ENCODE measurements around the gene ZNF135. TPM values are rescaled to one million over a fixed set of nuclear protein-coding genes. Genes with fewer than 3 reads are reported as not detected.

The ZNF135 gene
- total RNA-seq (2012; rRNA removed), result 2.0 and 3.5 TPM in 2 replicates

DNA sequence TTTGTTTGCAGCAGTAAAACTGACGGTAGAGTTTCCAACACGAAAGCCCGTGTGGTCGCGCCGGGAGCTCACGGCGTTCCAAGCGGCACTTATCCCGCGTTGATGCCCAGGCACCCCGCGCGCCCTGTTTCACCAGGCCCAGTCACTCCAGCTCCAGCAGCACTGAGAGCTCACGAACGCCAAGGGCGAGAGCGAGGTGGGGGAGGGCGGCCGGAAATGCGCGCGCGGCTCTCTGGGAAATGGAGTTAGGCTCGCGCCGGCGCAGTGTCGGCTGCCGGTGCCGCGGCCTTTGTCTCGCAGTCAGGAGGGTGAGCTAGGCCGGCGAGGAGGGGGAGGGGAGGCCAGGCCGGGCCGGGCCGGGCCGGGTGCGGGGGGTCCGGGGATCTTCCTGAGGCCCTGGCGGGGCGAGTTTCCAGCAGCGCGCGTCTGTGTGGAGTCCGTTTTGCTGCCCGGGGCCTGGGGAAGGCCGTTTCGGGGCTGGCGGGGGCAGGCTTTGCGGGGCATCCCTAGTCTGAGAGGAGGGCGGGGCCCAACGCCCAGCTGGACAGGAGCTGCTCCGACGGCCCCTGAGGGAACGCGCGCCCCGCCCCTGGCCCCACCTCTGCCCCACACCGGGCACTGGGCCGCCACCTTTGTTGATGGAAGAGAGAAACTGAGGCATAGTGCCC, at the start of gene ZNF135:
Gene ZNF135, plus strand, starts transcription at position 280 of the 668 bp plus-strand sequence. CDS start 721 bp downstream, outside the sequence.
- Histone ChIP-seq H3K9ac (ENCODE audit: low read depth, low read length) (peak within 1 kb of the TSS; percentile 77), H3K9me3 (replicated peaks; ENCODE audit: low read length) (peaks cover 18% of the 10 kb centered on the region), H3K36me3 (ENCODE audit: insufficient read depth, low read length) (peaks cover 4% of the 10 kb centered on the region), H3K4me2 (ENCODE audit: low read length) (peak within 1 kb of the TSS; percentile 81), H3K4me3 (ENCODE audit: low read length) (peak within 1 kb of the TSS; percentile 83), H3K4me1 (ENCODE audit: control insufficient read depth, insufficient read depth, low read length) (peaks cover 11% of the 10 kb centered on the region), H3K27me3 (ENCODE audit: control insufficient read depth, insufficient read depth, low read length) (no peaks in the 10 kb centered on the region)

DNA sequence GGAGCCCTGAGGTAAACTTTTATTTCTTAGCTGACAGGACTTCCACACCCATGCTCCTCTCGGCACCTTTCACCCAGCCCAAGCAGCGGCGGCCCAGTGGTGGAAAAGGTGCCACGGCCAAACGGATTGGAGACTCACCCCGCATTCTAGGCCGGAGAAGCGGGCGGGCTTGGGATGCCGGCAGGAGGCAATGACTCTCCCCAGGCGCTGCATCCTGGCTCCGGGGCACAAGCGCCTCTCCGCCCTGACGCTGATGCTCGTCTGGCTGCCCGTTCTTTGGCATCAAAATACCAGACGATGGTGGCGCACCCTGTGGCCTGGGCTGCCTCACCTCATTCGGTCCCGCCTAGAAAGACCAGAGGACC, 49.8 kb upstream of the ZNF135 start:
- Histone ChIP-seq H3K9me3 (replicated peaks; ENCODE audit: low read length) (peaks cover 37% of the 10 kb centered on the region), H3K4me1 (ENCODE audit: control insufficient read depth, insufficient read depth, low read length) (peaks cover 3% of the 10 kb centered on the region), H3K27me3 (ENCODE audit: control insufficient read depth, insufficient read depth, low read length) (no peaks in the 10 kb centered on the region), H3K36me3 (ENCODE audit: insufficient read depth, low read length) (peaks cover 28% of the 10 kb centered on the region), H3K9ac (ENCODE audit: low read depth, low read length) (no peak overlapping the region), H3K4me3 (ENCODE audit: low read length) (peak overlapping the region; percentile 67), H3K4me2 (ENCODE audit: low read length) (peak overlapping the region; percentile 85)

DNA sequence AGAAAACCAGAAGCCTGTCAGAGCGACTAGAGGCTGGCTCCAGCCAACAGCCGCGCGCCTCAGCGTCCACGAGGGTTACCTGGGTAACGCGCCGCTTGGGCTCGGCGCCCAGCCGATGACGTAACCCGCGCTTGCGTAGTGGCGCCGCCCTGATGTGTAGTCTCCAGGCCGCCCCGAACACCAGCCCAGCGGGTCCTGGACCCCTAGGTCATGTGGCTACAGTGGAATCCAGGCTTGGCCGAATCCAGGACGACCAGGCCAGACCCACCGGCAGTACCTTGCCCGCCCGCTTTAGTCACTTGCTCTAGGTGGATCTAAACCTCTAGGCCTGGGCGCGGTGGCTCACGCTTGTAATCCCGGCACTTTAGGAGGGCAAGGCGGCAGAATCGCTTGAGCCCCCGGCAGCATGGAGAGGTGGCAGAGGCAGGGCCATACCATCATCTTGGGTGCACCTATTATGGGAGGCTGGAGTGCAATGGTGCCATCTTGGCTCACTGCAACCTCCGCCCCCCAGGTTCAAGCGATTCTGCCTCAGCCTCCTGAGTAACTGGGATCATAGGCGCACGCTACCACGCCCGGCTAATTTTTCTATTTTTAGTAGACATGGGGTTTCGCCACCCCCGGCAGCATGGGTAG, 49.3 kb upstream of the ZNF135 start:
- peaks cover 23% of the 10 kb centered on the region for H3K36me3 ChIP-seq (ENCODE audit: insufficient read depth, low read length)
- H3K4me1 ChIP-seq (ENCODE audit: control insufficient read depth, insufficient read depth, low read length), result peaks cover 3% of the 10 kb centered on the region
- H3K4me3 ChIP-seq (ENCODE audit: low read length), result peak overlapping the region; percentile 67
- peak overlapping the region; percentile 85 for H3K4me2 ChIP-seq (ENCODE audit: low read length)
- peak overlapping the region; percentile 58 for H3K9ac ChIP-seq (ENCODE audit: low read depth, low read length)
- peaks cover 32% of the 10 kb centered on the region for H3K9me3 ChIP-seq (replicated peaks; ENCODE audit: low read length)
- no peaks in the 10 kb centered on the region for H3K27me3 ChIP-seq (ENCODE audit: control insufficient read depth, insufficient read depth, low read length)

DNA sequence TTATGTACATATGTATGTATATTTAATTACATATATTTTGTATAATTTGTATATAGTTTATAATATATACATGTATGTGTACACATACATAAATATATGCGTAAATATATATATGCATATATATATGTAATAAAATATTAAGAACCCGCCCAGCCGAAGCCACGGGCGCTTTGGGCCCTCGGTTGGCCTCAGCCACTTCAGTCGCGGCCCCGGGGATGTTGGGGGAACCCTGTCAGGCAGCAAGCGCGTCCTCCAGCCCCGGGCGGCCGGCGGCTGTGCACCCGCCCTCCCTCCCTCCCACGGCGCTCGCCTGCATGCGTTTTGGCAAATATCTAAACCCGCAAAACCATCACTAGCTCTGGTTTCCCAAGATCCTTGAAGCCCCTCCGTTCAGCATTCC, 48.6 kb upstream of the ZNF135 start:
- no peak overlapping the region for H3K4me3 ChIP-seq (ENCODE audit: low read length)
- H3K9me3 ChIP-seq (replicated peaks; ENCODE audit: low read length), result peaks cover 25% of the 10 kb centered on the region
- no peak overlapping the region for H3K4me2 ChIP-seq (ENCODE audit: low read length)
- no peaks in the 10 kb centered on the region for H3K27me3 ChIP-seq (ENCODE audit: control insufficient read depth, insufficient read depth, low read length)
- no peak overlapping the region for H3K9ac ChIP-seq (ENCODE audit: low read depth, low read length)
- peaks cover 3% of the 10 kb centered on the region for H3K4me1 ChIP-seq (ENCODE audit: control insufficient read depth, insufficient read depth, low read length)
- H3K36me3 ChIP-seq (ENCODE audit: insufficient read depth, low read length), result peaks cover 16% of the 10 kb centered on the region

DNA sequence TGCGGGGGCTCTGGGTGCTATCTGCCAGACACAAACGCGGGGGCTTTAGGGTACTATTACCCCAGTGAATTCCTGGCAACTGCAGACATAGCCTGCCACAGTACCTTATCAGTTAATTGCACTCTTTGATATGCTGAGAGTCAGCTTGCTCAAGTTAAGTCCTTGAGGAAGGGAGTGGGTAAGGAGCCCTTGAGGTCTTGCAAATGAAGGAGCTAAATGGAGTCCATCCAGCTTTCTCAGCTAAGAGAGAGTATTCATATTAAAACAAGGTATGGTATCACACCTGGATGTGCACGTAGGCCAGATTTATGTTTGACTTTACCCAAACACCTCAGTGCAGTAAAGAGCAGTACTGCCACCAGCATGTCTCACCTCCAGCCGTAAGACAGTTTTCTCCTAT, 44.9 kb upstream of the ZNF135 start:
- no peak overlapping the region for H3K9ac ChIP-seq (ENCODE audit: low read depth, low read length)
- H3K27me3 ChIP-seq (ENCODE audit: control insufficient read depth, insufficient read depth, low read length), result no peaks in the 10 kb centered on the region
- peaks cover 13% of the 10 kb centered on the region for H3K9me3 ChIP-seq (replicated peaks; ENCODE audit: low read length)

DNA sequence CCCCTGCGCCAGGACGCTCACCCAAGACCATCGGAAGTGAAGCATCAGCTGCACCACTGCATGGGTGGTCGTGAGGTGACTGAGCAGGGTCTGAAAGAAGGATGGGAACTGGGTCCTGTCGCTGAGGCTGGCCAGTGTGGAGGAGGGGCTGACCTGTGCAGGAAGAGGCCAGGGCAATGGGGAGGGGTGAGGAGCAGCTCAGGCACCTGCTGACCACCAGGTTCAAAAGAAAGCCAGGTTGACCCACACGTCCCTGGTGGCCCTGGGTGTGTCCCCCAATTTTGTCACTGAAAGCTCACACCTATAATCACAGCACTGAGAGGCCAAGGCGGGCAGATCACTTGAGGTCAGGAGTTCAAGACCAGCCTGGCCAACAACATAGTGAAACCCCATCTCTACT, 39.0 kb upstream of the ZNF135 start:
- Histone ChIP-seq H3K4me2 (ENCODE audit: low read length) (no peak overlapping the region), H3K9me3 (replicated peaks; ENCODE audit: low read length) (peaks cover 8% of the 10 kb centered on the region), H3K9ac (ENCODE audit: low read depth, low read length) (no peak overlapping the region), H3K4me1 (ENCODE audit: control insufficient read depth, insufficient read depth, low read length) (no peaks in the 10 kb centered on the region), H3K36me3 (ENCODE audit: insufficient read depth, low read length) (no peaks in the 10 kb centered on the region), H3K27me3 (ENCODE audit: control insufficient read depth, insufficient read depth, low read length) (no peaks in the 10 kb centered on the region), H3K4me3 (ENCODE audit: low read length) (no peak overlapping the region)

More for the DNA sequence above, 44.9 kb upstream of the ZNF135 start:
- no peak overlapping the region for H3K4me3 ChIP-seq (ENCODE audit: low read length)
- no peaks in the 10 kb centered on the region for H3K36me3 ChIP-seq (ENCODE audit: insufficient read depth, low read length)
- no peak overlapping the region for H3K4me2 ChIP-seq (ENCODE audit: low read length)
- peaks cover 3% of the 10 kb centered on the region for H3K4me1 ChIP-seq (ENCODE audit: control insufficient read depth, insufficient read depth, low read length)

DNA sequence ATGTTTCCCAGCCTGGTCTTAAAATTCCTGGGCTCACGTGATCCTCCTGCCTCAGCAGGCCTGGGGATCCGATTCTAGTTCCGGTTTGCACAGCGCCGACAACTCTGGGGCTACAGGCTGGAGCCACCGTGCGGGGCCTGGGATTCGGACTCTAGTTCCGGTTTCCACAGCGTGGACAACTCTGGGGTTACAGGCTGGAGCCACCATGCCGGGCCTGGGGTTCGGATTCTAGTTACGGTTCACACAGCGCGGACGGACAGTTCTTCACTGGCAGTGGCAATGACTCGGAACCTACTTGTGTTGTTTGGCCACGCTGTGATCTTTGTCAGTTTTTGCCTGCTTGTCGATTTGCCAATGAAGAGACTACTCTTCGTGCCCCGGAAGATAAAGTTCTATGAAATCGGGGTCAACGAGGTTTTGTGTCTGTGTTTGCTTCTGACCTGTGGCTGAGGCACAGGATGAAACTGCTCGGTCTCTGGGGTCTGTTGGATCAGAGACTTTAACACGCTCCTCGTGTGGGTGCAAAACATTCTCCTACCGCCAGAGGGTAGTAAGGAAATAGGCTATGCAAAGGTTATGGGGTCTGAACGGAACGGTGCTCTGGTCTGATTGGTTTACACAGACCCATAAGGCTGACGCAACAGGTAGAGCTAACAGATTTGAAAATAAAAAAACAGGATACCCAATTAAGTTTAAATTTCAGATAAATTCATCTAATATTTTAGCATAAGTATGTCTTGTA, 37.4 kb upstream of the ZNF135 start:
- no peaks in the 10 kb centered on the region for H3K4me1 ChIP-seq (ENCODE audit: control insufficient read depth, insufficient read depth, low read length)
- no peak overlapping the region for H3K9ac ChIP-seq (ENCODE audit: low read depth, low read length)
- peaks cover 8% of the 10 kb centered on the region for H3K9me3 ChIP-seq (replicated peaks; ENCODE audit: low read length)
- no peaks in the 10 kb centered on the region for H3K27me3 ChIP-seq (ENCODE audit: control insufficient read depth, insufficient read depth, low read length)
- H3K4me3 ChIP-seq (ENCODE audit: low read length), result no peak overlapping the region
- no peak overlapping the region for H3K4me2 ChIP-seq (ENCODE audit: low read length)
- H3K36me3 ChIP-seq (ENCODE audit: insufficient read depth, low read length), result no peaks in the 10 kb centered on the region

DNA sequence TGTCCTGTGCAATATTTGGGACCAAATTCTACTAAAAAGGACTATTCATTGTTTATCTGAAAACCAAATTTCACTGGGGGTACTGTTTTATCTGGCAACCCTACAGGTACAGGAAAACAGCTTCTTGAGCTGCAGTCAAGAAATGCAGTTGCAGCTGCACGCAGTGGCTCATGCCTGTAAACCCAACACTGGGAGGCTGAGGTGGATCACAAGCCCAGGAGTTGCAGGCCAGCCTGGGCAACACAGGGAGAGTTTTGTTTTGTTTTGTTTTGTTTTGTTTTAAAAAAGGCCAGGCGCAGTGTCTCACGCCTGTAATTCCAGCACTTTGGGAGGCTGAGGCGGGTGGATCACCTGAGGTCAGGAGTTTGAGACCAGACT, 36.8 kb upstream of the ZNF135 start:
- H3K4me2 ChIP-seq (ENCODE audit: low read length), result no peak overlapping the region
- H3K36me3 ChIP-seq (ENCODE audit: insufficient read depth, low read length), result no peaks in the 10 kb centered on the region
- no peak overlapping the region for H3K9ac ChIP-seq (ENCODE audit: low read depth, low read length)
- H3K4me1 ChIP-seq (ENCODE audit: control insufficient read depth, insufficient read depth, low read length), result no peaks in the 10 kb centered on the region
- H3K27me3 ChIP-seq (ENCODE audit: control insufficient read depth, insufficient read depth, low read length), result no peaks in the 10 kb centered on the region
- H3K4me3 ChIP-seq (ENCODE audit: low read length), result no peak overlapping the region
- H3K9me3 ChIP-seq (replicated peaks; ENCODE audit: low read length), result peaks cover 8% of the 10 kb centered on the region

DNA sequence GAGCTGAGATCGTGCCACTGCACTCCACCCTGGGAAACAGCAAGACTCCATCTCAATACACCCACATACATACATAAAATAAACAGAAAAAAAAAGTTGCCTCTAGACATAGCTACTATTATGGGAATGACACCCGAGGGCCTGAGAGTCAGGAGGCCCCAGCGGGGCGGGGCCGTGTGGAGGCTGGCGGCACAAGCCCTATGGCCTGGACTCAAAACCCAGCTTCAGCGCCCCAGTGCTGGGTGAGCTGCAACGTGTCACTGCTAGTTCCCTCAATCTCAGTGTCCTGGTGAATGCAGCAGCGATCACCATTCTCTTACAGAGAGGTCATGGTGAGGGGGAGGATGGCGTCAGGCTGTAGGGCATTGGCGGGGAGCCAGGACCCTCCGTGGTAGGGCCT, 34.4 kb upstream of the ZNF135 start:
- H3K4me3 ChIP-seq (ENCODE audit: low read length), result no peak overlapping the region

DNA sequence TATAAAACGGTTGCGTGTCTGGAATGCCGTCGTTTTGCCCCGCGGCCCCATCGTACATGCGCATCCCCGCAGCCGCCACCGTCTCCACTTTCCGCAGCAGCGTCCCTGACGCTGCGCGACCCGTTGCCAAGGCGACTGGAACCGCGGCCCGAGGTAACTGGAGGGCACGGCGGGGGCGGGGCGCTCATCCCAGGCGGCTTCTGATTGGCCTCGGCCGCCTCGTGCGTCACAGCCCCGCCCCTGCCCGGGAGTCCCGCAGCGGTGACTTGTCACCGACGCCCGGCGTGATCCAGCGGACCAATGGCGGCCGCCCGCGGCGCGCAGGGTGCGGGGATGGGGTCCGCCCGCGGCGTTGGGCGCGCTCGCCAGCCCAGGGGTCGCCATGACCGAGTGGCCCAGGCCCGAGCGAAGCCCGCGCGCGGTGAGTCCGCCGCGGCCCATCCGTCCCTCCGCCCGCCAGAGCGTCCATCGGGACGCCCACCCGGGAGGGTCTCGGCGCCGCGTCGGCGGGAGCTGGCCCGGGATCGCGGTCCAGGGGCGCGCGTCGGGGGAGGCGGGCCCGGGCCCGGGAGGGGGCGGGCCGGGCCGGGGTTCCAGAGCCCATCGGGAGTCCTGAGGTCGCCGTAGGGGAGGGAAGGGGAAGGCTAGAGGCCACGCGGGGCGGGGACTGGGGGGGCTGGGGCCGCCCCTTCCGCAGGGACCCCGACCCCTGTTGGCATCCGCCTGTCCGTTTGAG, 25.2 kb upstream of the ZNF135 start, which contains the start of gene ZSCAN1:
Gene ZSCAN1, plus strand, starts transcription at position 285 of the 736 bp plus-strand sequence. CDS start 3,812 bp downstream, outside the sequence.
- H3K4me2 ChIP-seq (ENCODE audit: low read length), result peak within 1 kb of the TSS; percentile 54

More for the DNA sequence above, 34.4 kb upstream of the ZNF135 start:
- Histone ChIP-seq H3K9me3 (replicated peaks; ENCODE audit: low read length) (peaks cover 12% of the 10 kb centered on the region), H3K36me3 (ENCODE audit: insufficient read depth, low read length) (no peaks in the 10 kb centered on the region), H3K4me1 (ENCODE audit: control insufficient read depth, insufficient read depth, low read length) (no peaks in the 10 kb centered on the region), H3K27me3 (ENCODE audit: control insufficient read depth, insufficient read depth, low read length) (no peaks in the 10 kb centered on the region), H3K4me2 (ENCODE audit: low read length) (no peak overlapping the region), H3K9ac (ENCODE audit: low read depth, low read length) (no peak overlapping the region)

DNA sequence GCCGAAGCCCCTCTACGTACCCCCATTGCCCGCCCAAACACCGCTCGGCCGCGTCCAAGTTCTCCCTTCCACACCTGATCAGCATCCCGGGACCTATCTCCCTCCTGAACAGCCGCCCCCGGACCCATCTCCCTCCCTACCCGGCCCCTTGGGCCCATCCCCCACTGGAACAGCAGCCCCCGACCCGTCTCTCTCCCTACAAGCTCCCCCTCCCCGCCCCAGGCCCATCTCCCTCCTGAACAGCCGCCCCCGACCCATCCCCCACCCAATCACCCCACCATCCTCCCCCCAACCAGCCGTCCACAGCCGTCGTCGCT, 24.6 kb upstream of the ZNF135 start:
- H3K4me3 ChIP-seq (ENCODE audit: low read length), result no peak overlapping the region
- no peaks in the 10 kb centered on the region for H3K4me1 ChIP-seq (ENCODE audit: control insufficient read depth, insufficient read depth, low read length)
- no peak overlapping the region for H3K4me2 ChIP-seq (ENCODE audit: low read length)
- H3K9ac ChIP-seq (ENCODE audit: low read depth, low read length), result no peak overlapping the region
- no peaks in the 10 kb centered on the region for H3K27me3 ChIP-seq (ENCODE audit: control insufficient read depth, insufficient read depth, low read length)
- no peaks in the 10 kb centered on the region for H3K9me3 ChIP-seq (replicated peaks; ENCODE audit: low read length)
- no peaks in the 10 kb centered on the region for H3K36me3 ChIP-seq (ENCODE audit: insufficient read depth, low read length)

More for the DNA sequence above, 25.2 kb upstream of the ZNF135 start, which contains the start of gene ZSCAN1:
- Histone ChIP-seq H3K9me3 (replicated peaks; ENCODE audit: low read length) (peaks cover 2% of the 10 kb centered on the region), H3K4me3 (ENCODE audit: low read length) (peak within 1 kb of the TSS; percentile 55), H3K4me1 (ENCODE audit: control insufficient read depth, insufficient read depth, low read length) (no peaks in the 10 kb centered on the region), H3K36me3 (ENCODE audit: insufficient read depth, low read length) (no peaks in the 10 kb centered on the region), H3K27me3 (ENCODE audit: control insufficient read depth, insufficient read depth, low read length) (no peaks in the 10 kb centered on the region), H3K9ac (ENCODE audit: low read depth, low read length) (no peak within 1 kb of the TSS)
